Erythroblast (primary cell): ENCODE results near the gene RUNX3.

ENCODE experiments used
- GATA1 ChIP-seq: IDR thresholded peaks from 2 replicates; pipeline ENCODE4 v1.6.1; 2011; ENCODE audit warnings: low read depth, mild to moderate bottlenecking, control low read depth, low read length, moderate library complexity
- POLR2A ChIP-seq: IDR thresholded peaks from 2 replicates; pipeline ENCODE4 v1.6.1; 2011; ENCODE audit warnings: mild to moderate bottlenecking, low read length

- TF ChIP-seq POLR2A (no peak), GATA1 (no peak)
These were observed 61.8 kb downstream of the RUNX3 start for GRCh38 chr1:24868016-24868875.
